HL-60 (cell line): Measurements from ENCODE around the gene TNFRSF8.

Experiments
- DNase-seq, 2 experiments: peaks; one replicate each; pipeline ENCODE4 v3.0.0-alpha.2; 2010 to 2020; ENCODE audit warnings: low read depth in 1 of 2, low spot score in 1 of 2
- H3K27ac ChIP-seq: fragments of 250-450 bp; sonication (Bioruptor Pico); replicated peaks from 2 replicates; pipeline ENCODE4 v1.5.1; 2020; ENCODE audit warnings: mild to moderate bottlenecking, moderate library complexity
- H3K27me3 ChIP-seq: fragments of 250-450 bp; sonication (Bioruptor Pico); 2 replicates; pipeline ENCODE4 v1.5.1; 2021; ENCODE audit warnings: mild to moderate bottlenecking, moderate library complexity; ENCODE audit not compliant: insufficient read depth, poor library complexity, severe bottlenecking
- H3K4me3 ChIP-seq: replicated peaks from 2 replicates; pipeline ENCODE4 v1.5.1; 2011; ENCODE audit warnings: mild to moderate bottlenecking, control low read depth, low read length; ENCODE audit not compliant: insufficient read depth
- CTCF ChIP-seq: IDR thresholded peaks from one replicate; pipeline ENCODE4 v1.5.1; 2011; ENCODE audit warnings: low read length, control low read depth, inconsistent platforms; ENCODE audit not compliant: insufficient read depth
- GABPA ChIP-seq: IDR thresholded peaks from 2 replicates; pipeline ENCODE4 v1.6.1; 2012; ENCODE audit warnings: low read depth
- POLR2AphosphoS5 ChIP-seq: IDR thresholded peaks from 2 replicates; pipeline ENCODE4 v1.6.1; 2012; ENCODE audit warnings: low read depth
- REST ChIP-seq: IDR thresholded peaks from 2 replicates; pipeline ENCODE4 v1.6.1; 2012; ENCODE audit warnings: low read depth; ENCODE audit not compliant: insufficient replicate concordance
- SPI1 ChIP-seq: IDR thresholded peaks from 2 replicates; pipeline ENCODE4 v1.6.1; 2012; ENCODE audit warnings: low read depth, mild to moderate bottlenecking, borderline replicate concordance

The TNFRSF8 gene

GRCh38 chr1:12080773-12081556 is 17.9 kb downstream of the TNFRSF8 start:
- Histone ChIP-seq H3K27ac (no peak overlapping the region), H3K27me3 (no peaks in the 10 kb centered on the region), H3K4me3 (no peak overlapping the region)
- TF ChIP-seq POLR2AphosphoS5 (no peak), GABPA (no peak), CTCF (no peak), REST (no peak), SPI1 (no peak)
- DNase-seq = no peak

- H3K27me3 ChIP-seq = no peaks in the 10 kb centered on the region
- H3K27ac ChIP-seq = no peak overlapping the region
- TF ChIP-seq POLR2AphosphoS5 (no peak), GABPA (no peak), REST (no peak), SPI1 (no peak), CTCF (no peak)
- DNase-seq = peak; percentile 9 to 57
- H3K4me3 ChIP-seq = no peak overlapping the region
Measured at GRCh38 chr1:12081648-12082396, 18.7 kb downstream of the TNFRSF8 start.

- no peaks in the 10 kb centered on the region for H3K27me3 ChIP-seq
- H3K4me3 ChIP-seq = no peak overlapping the region
- no peak overlapping the region for H3K27ac ChIP-seq
- DNase-seq = no peak
- TF ChIP-seq GABPA (no peak), CTCF (no peak), REST (no peak)
Measured at GRCh38 chr1:12082988-12083387, 19.9 kb downstream of the TNFRSF8 start.
